Activated CD4-positive, alpha-beta T cell treated with anti-CD3 and anti-CD28 coated beads, Interleukin-2, amount 50 U/mL, for 48 hours (primary cell): Measurements from ENCODE around the gene ANKRD60.

Source experiments
- DNase-seq, 2 experiments: peaks; one replicate each; pipeline ENCODE4 v3.0.0-alpha.2; 2020

The ANKRD60 gene

GRCh38 chr20:58244517-58245030, 16.1 kb upstream of the ANKRD60 start:
- no peak for DNase-seq

- no peak for DNase-seq
Observed at GRCh38 chr20:58243653-58244410, 15.4 kb upstream of the ANKRD60 start.

- DNase-seq: no peak
Observed at GRCh38 chr20:58242824-58243223, 14.4 kb upstream of the ANKRD60 start.

- DNase-seq: no peak
Observed at GRCh38 chr20:58241766-58242465, 13.5 kb upstream of the ANKRD60 start.

DNA sequence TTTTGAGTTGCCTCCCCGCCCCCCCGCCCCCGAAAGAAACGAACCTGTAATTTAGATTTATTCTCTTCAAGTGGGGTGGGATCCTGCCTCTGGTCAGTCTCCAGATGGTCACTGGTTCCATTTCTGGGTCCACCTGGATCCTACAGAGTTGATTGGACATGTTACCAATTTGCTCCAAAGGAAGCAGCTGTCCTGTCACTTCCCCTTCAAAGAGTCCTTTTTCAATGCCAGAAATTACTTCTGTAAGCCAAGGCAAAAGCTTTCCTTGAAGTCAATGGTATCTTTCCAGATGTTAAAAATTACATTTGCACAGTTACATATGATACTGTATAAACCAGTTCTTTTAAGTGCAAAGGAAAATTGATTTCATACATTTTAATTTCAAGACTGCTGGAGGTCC, 12.0 kb upstream of the ANKRD60 start:
- DNase-seq: no peak

DNA sequence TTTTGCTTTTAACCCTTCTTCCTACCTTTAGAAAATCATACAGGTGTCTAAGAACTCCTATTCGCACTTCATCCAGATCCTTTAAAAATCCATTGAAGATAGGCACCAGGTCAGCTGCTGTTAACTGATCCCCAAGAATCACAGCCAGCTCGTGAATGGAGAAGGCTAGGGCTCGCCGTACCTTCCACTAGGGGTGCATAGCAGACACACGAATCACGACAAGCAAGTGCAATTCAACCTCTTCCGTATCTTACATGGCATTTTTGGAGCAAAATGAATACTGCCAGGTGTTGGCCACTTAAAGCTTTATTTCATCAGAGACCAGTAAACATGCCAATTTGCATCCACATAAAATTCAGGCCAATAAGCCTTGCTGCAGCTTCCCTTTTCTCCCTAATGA, 10.8 kb upstream of the ANKRD60 start:
- DNase-seq: no peak

DNA sequence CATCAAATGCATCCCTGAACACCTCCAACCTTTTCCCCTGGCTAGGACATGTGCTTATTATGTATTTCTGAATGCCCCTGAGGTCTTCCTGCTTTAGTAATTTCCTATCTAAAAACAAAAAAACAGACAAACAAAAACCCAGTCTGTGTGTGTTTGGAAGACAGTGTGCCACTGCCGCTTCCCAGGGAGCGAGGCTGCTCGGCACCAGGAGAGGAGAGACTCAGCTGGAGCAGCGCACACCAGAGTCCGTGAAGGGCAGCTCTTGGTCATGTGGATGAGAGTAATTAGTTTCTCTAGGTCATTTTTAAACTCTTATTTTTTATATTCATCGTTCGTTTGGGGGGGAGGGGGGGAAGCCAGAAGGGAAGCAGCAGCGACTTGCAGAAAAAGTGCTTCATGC, 10.0 kb upstream of the ANKRD60 start:
- no peak for DNase-seq

- no peak for DNase-seq
Observed at GRCh38 chr20:58237318-58238132, 9.1 kb upstream of the ANKRD60 start.

DNA sequence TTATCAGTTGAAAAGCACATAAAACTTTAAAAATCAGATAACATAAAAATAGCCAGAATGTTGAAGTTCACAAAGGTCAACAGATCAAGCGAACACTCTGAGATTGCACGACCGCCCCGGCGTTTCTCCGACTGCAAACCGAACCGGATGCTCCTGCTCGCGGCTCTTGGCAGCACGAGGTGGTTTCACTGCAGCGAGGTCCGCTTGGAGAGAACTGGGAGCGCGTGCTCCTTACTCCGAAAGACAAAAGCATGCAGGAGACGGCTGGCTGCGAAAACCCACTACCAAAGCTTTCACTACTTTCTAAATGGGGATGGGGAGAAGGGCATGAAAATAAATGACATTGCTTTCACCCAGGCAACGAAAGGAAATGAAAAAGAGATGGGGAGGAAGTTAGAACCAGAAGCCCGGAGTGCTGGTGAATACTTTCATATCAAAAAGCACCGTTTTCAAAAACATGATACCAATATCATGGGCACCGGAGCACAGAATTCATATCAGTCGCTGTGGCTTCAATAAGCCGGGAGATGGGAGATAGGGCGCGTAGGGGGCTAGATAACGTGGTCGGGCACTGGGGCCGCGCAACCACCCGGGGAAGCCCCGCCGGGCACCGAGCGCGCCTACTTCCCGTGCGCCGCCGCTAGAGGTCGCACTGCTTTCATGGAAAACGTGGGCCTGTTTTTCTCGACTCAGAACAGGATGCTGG, 8.3 kb upstream of the ANKRD60 start:
- peak; percentile 93 to 94 for DNase-seq

DNA sequence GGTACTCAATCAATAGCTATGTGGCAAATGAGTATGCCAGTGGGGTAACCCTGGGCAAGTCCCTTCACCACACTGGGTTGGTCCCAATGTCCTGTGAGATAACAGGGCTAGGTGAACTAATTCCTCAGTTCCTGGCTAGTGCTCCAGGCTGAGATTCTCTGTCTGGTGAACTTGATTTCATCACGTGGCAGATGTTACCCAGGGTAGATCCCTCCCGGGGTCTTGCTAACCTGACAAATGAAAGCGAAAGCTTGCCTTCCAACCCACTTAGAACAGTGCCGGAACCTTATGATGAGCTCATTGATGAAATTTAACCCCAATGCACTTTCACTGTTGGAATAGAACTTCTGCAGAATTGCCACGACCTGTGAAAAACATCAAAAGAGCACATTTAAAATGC, 6.6 kb upstream of the ANKRD60 start:
- no peak for DNase-seq

- peak; percentile 64 to 71 for DNase-seq
Observed at GRCh38 chr20:58233881-58234528, 5.6 kb upstream of the ANKRD60 start.

DNA sequence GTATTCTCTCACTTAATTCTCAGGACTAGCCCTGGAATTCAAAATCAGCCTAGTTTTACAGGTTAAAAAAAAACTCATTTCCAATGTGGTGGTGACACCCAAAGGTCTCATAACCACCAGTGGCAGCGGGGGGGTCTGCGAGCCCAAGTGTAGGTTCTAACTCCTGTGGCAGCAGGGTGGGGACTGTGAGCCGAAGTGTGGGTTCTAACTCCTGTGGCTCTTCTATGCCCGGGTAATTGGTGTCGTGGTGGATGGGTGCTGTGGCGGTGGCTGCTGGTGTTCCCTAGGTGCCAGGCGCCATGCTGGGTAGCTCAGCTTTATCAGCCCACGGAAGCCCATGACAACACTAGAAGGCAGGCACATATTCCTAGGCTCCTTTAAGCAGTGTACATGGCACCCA, 4.9 kb upstream of the ANKRD60 start:
- DNase-seq: no peak

DNA sequence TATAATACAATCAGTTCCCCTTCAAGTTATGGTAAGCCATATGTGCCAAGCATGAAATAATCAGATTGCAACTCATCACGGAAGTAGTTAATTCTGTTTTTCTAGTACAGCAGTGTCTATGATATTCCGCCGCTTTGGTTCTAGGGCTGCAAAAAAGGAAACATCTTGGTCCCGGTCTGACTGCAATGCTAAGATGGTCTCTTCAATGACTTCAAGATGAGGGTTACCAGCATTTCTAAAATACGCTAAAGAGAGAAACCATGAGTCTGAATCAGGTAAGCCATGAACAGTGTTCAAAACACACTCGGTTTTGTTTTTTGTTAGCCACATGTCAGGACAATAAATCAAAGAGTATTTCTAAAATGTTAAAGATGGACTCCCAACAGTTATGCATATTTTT, 3.2 kb upstream of the ANKRD60 start:
- no peak for DNase-seq

DNA sequence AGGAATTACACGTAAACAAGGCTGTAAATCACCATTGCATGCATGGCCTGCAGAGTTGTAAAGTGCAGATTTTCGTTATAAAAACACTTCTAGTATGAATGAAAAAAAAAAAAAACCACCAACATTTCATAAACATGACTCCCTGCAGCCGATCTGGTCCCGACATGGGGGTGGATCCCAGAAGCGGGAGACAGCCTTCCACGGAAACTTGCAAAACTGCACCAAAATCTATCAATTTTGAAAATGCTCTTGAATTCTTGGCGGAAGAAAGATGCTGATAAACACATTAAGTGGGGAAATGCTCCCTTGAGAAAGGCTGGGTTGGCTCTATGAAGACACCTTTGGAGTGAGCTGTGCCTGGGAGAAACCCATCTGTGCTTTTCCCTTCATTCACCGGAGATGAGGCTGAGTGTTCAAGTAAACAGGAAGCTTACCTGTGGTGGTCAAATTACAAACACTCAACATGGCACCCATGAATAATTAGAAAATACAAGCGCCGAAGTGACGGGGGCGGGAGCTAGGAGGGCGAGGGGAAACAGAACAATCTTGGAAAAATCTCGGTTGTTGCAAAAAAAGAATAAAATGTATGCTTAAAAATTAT, 845 bp upstream of the ANKRD60 start:
- DNase-seq: no peak

GRCh38 chr20:58228103-58228483, 360 bp downstream of the ANKRD60 start:
- DNase-seq: no peak

- DNase-seq: no peak
Observed at GRCh38 chr20:58227391-58228102, 906 bp downstream of the ANKRD60 start.

- DNase-seq: no peak
Observed at GRCh38 chr20:58225452-58226200, 2.8 kb downstream of the ANKRD60 start.

DNA sequence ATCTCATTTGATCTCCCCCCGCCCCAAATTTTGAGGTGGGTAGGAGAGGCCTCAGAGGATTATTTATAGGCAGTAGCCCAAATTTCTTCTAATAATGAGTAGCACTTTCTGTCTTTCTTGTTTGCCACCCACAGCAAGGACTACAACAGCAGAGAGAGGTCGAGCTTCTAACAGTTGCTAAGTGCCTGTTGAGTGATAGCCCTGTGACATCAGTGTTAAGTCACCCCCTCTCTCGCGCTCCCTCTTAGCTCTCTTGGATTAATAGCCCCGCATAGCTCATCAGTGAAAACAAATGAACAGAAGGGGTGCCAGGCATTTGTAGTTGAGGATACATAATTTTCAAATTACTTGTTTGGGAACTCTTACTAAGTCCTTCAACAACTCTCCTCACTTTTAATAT, 3.5 kb downstream of the ANKRD60 start:
- no peak for DNase-seq

DNA sequence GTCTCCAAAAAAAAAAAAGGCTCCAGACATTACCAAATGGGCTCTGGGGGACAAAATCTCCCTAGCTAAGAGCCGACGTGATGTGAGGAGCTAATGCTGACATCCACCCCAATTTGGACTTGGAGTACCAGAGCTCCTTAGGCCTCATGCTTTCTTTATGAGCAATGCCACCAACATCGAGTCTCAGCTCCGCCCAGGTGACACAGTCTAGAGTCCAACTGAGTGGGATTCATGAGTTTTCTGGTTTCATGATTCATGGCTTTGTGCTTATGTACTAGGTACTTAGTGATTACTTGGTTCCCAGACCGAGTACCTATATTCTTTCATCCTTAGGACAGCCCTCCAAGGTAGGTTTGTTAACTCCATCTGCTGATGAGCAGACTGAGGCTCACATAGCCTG, 4.4 kb downstream of the ANKRD60 start:
- DNase-seq: peak; percentile 46 to 65

DNA sequence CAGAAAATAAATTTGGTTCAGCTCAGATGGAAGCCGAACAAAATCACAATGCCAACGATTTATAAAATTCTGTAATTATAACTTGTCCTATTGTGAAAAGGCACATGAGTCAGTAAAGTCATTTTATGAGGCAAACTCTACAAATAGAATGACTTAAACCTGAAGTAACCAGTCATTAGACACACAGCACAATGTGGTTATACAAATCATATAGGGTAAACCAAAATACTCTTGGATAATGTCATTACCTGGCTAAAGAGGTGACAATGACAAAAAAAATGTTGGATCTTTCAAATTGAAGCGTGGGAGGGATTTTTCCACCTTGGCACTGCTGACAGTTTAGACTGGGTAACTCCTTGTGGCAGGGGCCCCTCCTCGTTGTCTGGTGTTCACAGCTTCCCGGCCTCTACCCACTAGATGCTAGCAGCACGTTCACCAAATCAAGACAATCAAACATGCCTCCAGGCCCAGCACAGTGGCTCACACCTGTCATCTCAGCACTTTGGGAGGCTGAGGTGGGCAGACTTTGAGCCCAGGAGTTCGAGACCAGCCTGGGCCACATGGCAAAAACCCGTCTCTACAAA, 5.0 kb downstream of the ANKRD60 start:
- peak; percentile 26 to 43 for DNase-seq
